ENCODE results near the gene GABRB3.

The GABRB3 gene

DNA sequence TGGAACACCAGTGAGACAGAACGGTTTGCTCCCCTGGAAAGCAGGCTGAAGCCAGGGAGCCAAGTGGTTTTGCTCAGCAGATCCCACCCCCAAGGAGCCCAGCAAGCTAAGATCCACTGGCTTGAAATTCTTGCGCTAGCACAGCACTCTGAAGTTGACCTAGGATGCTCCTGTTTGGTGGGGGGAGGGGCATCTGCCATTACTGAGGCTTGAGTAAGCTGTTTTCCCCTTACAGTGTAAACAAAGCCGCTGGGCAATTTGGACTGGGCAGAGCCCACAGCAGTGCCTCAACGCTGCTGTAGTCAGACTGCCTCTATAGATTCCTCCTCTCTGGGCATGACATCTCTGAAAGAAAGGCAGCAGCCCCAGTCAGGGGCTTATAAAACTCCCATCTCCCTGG lies 241.4 kb downstream of the GABRB3 start:
- no peak for DNase-seq

DNA sequence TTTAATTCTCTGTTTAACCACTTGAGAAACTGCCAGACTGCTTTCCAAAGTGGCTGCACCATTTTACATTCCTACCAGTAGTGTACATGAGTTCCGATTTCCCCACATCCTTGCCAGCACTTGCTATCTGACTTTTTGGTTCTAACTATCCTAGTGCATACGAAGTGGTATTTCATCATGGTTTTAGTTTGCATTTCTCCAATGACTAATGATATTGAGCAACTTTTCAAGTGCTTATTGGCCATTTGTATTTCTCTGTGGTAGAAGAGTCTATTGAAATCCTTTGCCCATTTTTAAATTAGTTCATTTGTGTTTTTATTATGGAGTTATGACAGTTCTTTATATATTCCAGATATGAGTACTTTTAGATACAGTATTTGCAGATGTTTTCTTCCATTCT lies 247.8 kb downstream of the GABRB3 start:
- no peak for DNase-seq

DNA sequence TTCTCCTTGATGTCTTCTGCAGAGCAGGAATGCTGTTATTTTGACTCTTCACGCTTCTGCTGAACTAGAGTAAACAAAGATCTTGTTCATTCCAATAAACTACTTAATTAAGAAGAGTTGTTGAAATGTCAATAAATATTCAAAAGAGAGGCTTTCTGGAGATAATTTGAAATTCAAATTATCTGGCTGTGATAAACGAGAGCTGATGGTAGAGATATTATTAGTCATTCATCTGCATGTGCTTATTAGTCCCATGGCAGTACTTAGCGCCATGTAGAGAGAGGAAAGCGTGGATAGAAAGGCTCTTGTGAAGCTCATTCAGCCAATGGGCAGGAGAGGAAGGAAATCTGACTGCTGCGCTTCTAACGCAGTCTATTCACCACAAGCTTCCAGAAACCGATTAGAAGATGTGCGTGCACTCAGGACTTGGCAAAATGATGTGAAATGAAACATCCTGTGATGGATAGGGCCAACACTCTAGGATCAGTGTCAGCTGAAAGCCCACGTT lies 251.1 kb downstream of the GABRB3 start:
- DNase-seq, result no peak

GRCh38 chr15:26521130-26521529 lies 251.7 kb downstream of the GABRB3 start:
- DNase-seq, result no peak

DNA sequence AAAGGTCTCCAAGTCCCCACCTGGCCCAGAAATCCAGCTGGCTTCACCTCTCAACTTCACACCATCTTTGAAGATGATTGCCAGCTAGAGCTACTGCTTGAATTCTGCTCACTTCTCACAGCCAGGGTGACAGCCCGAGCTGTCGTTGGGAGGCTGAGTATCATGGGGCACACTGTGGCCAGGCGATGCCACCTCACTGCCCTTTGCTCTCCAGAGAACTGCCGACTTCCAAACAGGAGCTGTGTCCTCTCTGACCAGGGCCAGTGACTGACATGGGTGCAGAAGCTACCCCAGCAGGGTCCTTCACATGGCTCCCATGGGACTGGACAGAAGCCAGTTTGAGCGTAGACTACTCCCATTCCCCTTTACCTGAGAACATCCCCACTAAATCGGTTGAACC lies 254.0 kb downstream of the GABRB3 start:
- DNase-seq, result no peak

- no peak for DNase-seq
Measured at GRCh38 chr15:26516102-26516980, 256.5 kb downstream of the GABRB3 start.

DNA sequence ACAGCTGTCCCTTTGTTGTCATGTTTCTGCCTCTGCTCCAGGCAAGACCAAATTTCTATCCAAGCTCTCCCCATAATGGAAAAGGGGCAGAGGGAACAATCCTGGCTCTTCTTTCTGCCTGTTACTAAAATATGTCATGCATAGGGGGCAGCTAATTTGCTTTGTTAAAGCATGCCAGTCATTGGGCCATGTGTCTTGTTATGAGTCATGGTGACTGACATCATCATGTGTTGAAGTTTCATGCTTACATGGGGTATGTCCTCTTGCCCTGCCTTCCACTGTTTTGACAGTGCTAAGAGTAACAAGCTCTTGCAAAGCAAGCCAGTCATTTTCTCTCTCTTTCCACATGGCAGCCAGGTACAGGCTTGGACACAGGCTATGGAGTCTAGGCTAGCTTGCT lies 268.9 kb downstream of the GABRB3 start:
- no peak for DNase-seq

Data from CD4-positive, alpha-beta T cell treated with Interleukin-12 subunit alpha and Interleukin-12 subunit beta, for 1 hour (primary cell).